Mesothelial cell of epicardium (in vitro differentiated cells): ENCODE measurements around the gene SUSD4. TPM values are rescaled to one million over a fixed set of nuclear protein-coding genes. Genes with fewer than 3 reads are reported as not detected.

Experiments
- DNase-seq, 2 experiments: peaks; one replicate each; pipeline ENCODE4 v3.0.0; 2021; ENCODE audit warnings: low spot score in 2 of 2; ENCODE audit not compliant: unreplicated experiment in 2 of 2
- H3K27ac Mint-ChIP-seq: 2 replicates; pipeline ENCODE4 v1.8.0; 2021; ENCODE audit warnings: mixed read lengths
- H3K27me3 Mint-ChIP-seq: 2 replicates; pipeline ENCODE4 v1.8.0; 2021; ENCODE audit warnings: low read depth, mixed read lengths
- H3K36me3 Mint-ChIP-seq: 2 replicates; pipeline ENCODE4 v1.8.0; 2021; ENCODE audit warnings: mixed read lengths
- H3K4me1 Mint-ChIP-seq: 2 replicates; pipeline ENCODE4 v1.8.0; 2021; ENCODE audit warnings: mixed read lengths
- H3K4me3 Mint-ChIP-seq: 2 replicates; pipeline ENCODE4 v1.8.0; 2021; ENCODE audit warnings: mild to moderate bottlenecking, moderate library complexity, mixed read lengths
- H3K9me3 Mint-ChIP-seq: 2 replicates; pipeline ENCODE4 v1.8.0; 2021; ENCODE audit warnings: mixed read lengths
- total RNA-seq: library from RNA; stranded (reverse); gene quantifications from 3 replicates; pipeline ENCODE4 v1.2.1, GENCODE V29; 2021
- TF ChIP-seq, protein P1 (sequence below): fragments of 200-600 bp; sonication (generic); IDR thresholded peaks from one replicate; pipeline ENCODE4 v1.5.0; 2021; ENCODE audit warnings: antibody characterized with exemption; ENCODE audit not compliant: unreplicated experiment

Gene SUSD4
- total RNA-seq, 1 donor from 2014 or later: 0.40 TPM

DNA sequence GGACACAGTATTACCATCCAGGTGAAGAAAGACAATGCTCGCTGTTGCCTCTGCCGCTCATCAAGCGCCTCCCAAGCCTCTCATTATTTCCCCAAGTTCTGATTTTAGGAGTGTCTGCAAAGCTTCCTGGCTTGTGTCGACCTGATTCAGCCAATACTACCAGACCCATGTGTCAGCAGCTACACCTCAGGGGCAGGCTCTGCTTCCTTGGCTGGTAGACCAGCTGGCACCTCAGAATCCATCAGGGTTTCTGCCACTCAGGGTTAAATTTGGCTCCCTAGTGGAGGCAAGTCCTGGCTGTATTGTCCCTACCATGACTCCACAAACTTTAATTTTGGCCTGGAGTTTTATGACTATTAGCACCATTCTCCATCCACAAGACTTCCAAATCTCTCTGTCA lies 35.4 kb downstream of the SUSD4 start:
- H3K36me3 Mint-ChIP-seq: no peaks in the 10 kb centered on the region
- TF ChIP-seq, protein P1, sequence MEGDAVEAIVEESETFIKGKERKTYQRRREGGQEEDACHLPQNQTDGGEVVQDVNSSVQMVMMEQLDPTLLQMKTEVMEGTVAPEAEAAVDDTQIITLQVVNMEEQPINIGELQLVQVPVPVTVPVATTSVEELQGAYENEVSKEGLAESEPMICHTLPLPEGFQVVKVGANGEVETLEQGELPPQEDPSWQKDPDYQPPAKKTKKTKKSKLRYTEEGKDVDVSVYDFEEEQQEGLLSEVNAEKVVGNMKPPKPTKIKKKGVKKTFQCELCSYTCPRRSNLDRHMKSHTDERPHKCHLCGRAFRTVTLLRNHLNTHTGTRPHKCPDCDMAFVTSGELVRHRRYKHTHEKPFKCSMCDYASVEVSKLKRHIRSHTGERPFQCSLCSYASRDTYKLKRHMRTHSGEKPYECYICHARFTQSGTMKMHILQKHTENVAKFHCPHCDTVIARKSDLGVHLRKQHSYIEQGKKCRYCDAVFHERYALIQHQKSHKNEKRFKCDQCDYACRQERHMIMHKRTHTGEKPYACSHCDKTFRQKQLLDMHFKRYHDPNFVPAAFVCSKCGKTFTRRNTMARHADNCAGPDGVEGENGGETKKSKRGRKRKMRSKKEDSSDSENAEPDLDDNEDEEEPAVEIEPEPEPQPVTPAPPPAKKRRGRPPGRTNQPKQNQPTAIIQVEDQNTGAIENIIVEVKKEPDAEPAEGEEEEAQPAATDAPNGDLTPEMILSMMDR: no peak
- H3K4me3 Mint-ChIP-seq: no peak overlapping the region
- peaks cover 62% of the 10 kb centered on the region for H3K27me3 Mint-ChIP-seq
- peaks cover 11% of the 10 kb centered on the region for H3K4me1 Mint-ChIP-seq
- peaks cover 6% of the 10 kb centered on the region for H3K9me3 Mint-ChIP-seq
- no peak overlapping the region for H3K27ac Mint-ChIP-seq
- no peak for DNase-seq

DNA sequence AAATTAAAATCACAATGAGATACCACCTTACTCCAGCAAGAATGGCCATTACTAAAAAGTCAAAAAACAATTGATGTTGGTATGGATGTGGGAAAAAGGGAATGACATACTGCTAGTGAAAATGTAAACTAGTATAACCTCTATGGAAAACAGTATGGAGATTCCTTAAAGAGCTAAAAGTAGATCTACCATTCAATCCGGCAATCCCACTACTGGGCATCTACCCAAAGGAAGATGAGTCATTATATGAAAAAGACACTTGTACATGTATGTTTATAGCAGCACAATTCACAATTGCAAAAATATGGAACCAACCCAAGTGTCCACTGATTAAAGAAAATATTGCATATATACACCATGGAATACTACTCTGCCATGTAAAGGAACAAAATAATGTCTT lies 37.2 kb downstream of the SUSD4 start:
- H3K27me3 Mint-ChIP-seq: peaks cover 68% of the 10 kb centered on the region
- H3K4me1 Mint-ChIP-seq: peaks cover 11% of the 10 kb centered on the region
- no peak for DNase-seq
- no peak overlapping the region for H3K27ac Mint-ChIP-seq
- TF ChIP-seq, protein P1: no peak
- peaks cover 6% of the 10 kb centered on the region for H3K9me3 Mint-ChIP-seq
- H3K4me3 Mint-ChIP-seq: no peak overlapping the region
- no peaks in the 10 kb centered on the region for H3K36me3 Mint-ChIP-seq

DNA sequence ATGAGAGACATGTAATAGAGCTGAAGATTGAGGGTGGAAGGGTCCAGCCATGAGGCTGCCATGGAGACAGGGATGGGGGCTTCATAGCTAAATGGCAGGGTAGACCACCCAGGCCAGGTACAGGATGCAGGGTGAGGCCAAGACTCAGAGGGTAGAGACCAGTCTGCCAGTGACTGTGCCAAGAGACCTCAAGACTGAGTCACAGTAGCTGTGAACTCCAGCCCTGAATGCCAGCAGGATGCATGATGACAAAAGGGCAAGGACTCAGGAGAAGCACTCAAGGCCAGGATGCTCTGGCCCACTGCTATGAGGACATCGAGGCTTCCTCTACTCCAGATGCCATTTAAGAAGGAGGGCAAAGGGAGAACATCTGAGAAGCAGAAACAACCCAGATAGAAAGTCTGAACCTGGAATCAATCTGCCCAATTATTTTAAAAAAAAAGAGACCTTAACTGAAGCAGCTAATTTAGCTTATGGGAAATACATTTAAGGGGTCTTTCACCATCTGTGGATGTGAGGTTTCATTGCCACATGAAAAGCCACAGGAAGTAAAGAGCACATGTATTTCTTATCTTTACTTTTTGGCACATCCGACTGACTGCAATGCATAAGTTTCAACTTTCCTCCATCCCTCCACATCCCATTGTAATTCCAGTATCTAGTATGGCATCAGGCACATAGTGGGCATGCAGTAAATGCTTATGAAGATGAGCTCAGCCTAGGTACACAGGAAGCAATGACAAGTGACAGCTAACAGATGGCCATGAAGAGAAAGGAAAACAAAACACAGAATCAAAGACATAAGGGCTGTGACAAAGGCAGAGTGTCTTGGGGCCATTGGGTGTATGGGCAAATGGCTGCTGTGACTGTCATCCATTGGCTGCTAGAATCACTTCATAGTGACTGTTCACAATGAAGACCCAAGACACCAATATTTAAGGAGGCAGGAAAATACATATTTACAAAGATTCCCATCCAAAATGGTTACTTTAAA lies 40.2 kb downstream of the SUSD4 start:
- Mint-ChIP-seq H3K27me3 (peaks cover 72% of the 10 kb centered on the region), H3K4me3 (no peak overlapping the region), H3K27ac (no peak overlapping the region), H3K36me3 (no peaks in the 10 kb centered on the region), H3K4me1 (peaks cover 4% of the 10 kb centered on the region), H3K9me3 (peaks cover 6% of the 10 kb centered on the region)
- TF ChIP-seq, protein P1: no peak
- DNase-seq: no peak

DNA sequence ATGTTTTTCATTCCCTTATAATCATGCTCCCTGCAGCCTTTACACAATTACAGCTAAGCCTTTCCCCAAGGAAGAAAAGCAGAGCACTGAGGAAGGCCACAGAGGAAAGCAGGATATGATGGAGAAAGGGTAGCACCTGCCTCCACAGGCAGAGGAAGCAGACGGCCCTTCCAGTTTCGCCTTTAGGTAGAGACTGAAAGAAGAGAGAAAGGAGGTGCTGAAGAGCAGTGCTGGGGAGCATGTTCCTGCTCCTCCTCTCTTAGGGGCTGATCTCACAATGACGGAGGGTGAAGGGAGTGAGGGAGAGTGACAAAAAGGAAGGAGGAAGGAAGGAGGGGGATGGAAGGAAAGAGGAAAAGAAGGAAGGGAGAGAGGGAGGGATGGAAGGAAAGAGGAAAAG lies 41.1 kb downstream of the SUSD4 start:
- H3K4me3 Mint-ChIP-seq: no peak overlapping the region
- no peak for DNase-seq
- TF ChIP-seq, protein P1: no peak
- peaks cover 6% of the 10 kb centered on the region for H3K9me3 Mint-ChIP-seq
- H3K27me3 Mint-ChIP-seq: peaks cover 67% of the 10 kb centered on the region
- H3K4me1 Mint-ChIP-seq: peaks cover 4% of the 10 kb centered on the region
- no peak overlapping the region for H3K27ac Mint-ChIP-seq
- no peaks in the 10 kb centered on the region for H3K36me3 Mint-ChIP-seq

DNA sequence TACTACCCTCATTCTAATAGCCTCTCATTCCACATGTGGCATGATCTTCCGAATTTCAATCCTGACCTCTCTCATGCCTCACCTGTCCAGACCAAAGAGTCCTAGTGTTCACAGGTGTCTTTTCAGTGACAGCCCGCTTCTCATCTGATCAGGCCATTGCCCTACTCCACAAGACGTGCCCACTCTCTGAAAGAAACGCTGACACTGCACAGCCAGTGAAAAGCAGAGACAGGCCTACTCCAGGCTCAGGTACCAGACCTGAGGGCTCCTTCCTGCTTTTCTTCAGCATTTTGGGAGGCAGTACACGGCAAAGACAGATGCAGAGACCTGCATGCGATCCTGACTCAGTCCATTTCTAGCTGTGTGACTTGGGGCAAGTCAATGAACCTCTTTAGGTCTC lies 43.0 kb downstream of the SUSD4 start:
- Mint-ChIP-seq H3K36me3 (no peaks in the 10 kb centered on the region), H3K27me3 (peaks cover 51% of the 10 kb centered on the region), H3K27ac (no peak overlapping the region)

More for the DNA sequence above, 43.0 kb downstream of the SUSD4 start:
- TF ChIP-seq, protein P1: no peak
- Mint-ChIP-seq H3K4me1 (peaks cover 4% of the 10 kb centered on the region), H3K4me3 (no peak overlapping the region), H3K9me3 (no peaks in the 10 kb centered on the region)
- no peak for DNase-seq
